Skin epidermis (tissue), 12 donors: Measurements from ENCODE around the gene ANKDD1A.

Experiments
- H3K27ac ChIP-seq, 21 experiments: fragments of 200-600 bp; sonication (generic) in 11 of 21; one replicate each; pipeline ENCODE4 v1.5.0; 2020; ENCODE audit warnings: mild to moderate bottlenecking in 3 of 21, inconsistent platforms in 2 of 21, moderate library complexity in 2 of 21
- H3K4me3 ChIP-seq, 7 experiments: fragments of 200-600 bp; sonication (generic) in 2 of 7; one replicate each; pipeline ENCODE4 v1.5.0; 2020; ENCODE audit warnings: inconsistent platforms in 2 of 7, mild to moderate bottlenecking in 2 of 7, moderate library complexity in 1 of 7

Gene ANKDD1A

GRCh38 chr15:64911311-64912186 lies at the start of gene ANKDD1A:
Gene ANKDD1A (plus strand): TSS chr15:64911902. CDS start chr15:64911931, 29 bp downstream.
- H3K27ac ChIP-seq = peak within 1 kb of the TSS in 3 of 21 experiments; percentile 1 to 62 (median 31)
- peak within 1 kb of the TSS; percentile 32 to 57 (median 41) for H3K4me3 ChIP-seq

DNA sequence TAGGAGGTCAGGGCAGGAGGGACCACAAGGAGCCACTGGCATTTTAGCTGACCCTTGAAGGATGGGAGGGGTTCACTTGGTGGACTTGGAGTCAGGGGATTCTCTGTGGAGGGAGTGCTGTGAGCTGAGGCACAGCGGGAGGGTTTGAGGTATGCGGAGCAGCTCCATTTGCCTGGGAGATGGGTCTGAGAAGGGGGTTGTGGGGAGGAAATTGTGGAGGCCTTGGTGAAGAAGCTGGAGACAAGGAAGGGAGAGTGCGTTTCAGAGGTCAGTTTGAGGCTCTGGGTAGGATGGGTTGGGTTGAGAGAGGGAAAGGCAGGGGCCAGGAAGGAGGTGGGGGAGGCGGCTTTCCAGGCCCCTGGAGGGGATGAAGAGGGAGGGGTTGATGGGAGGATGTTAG lies 49.7 kb upstream of the ANKDD1A start:
- H3K27ac ChIP-seq = peak overlapping the region in 2 of 21 experiments; percentile 22 to 27

DNA sequence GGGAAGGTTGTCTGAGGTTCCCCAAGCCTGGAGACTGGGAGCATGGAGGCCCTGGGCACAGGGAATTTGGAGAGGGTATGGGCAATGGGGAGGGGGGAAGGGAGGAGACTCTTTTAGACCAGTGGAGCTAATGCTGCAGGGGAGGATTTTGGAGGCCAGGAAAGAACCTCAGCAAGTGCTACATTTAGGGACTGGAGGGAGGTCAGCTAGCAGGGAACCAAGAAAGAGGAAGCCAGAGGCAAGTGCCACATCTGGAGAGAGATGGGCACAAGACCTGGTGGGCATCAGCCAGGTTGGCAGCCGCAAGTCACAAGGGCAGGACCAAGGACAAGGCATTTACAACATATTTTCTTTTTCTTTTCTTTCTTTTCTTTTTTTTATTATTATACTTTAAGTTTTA lies 49.3 kb upstream of the ANKDD1A start:
- H3K27ac ChIP-seq = no peak overlapping the region

More for the DNA sequence above, 49.7 kb upstream of the ANKDD1A start:
- H3K4me3 ChIP-seq = no peak overlapping the region

DNA sequence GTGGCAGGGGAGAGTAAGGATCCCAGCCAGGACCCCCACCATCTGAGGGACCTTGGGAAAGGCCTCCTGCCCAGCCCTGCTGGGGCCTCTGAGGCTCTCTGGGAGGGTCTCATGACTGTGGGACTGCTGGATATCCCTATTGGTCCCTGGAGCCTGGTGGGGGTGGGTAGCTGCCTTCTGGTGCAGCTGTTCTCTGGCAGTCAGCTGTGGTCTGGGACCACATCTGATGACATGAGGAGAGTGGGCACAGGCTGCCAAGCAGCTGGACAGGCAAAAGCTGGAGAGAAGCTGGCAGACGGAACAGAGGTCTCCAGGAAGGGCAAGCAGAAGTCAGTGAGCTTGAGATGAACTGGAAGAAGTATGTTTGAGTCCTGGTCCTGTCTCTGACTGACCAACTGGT lies 47.6 kb upstream of the ANKDD1A start:
- Histone ChIP-seq H3K27ac (peak overlapping the region in 1 of 21 experiments; percentile 29), H3K4me3 (no peak overlapping the region)

More for the DNA sequence above, 49.3 kb upstream of the ANKDD1A start:
- H3K4me3 ChIP-seq = no peak overlapping the region

DNA sequence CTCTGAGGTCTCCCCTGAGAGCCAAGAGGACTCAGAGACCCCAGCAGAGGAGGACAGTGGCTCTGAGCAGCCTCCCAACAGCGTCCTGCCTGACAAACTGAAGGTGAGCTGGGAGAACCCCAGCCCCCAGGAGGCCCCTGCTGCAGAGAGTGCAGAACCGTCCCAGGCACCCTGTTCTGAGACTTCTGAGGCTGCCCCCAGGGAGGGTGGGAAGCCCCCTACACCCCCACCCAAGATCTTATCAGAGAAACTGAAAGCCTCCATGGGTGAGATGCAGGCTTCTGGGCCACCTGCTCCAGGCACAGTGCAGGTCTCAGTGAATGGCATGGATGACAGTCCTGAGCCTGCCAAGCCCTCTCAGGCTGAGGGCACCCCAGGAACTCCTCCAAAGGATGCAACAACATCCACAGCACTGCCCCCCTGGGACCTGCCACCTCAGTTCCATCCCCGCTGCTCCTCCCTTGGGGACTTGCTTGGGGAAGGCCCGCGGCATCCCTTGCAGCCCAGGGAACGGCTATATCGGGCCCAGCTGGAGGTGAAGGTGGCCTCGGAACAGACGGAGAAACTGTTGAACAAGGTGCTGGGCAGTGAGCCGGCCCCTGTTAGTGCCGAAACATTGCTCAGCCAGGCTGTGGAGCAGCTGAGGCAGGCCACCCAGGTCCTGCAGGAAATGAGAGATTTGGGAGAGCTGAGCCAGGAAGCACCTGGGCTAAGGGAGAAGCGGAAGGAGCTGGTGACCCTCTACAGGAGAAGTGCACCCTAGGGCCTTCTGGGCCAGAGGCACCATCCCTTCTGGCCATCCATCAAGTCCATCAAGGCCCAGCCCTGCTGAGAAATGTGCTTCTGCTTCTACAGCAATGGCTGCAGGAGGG lies 46.3 kb upstream of the ANKDD1A start:
- Histone ChIP-seq H3K27ac (peak overlapping the region in 5 of 21 experiments; percentile 9 to 57 (median 43)), H3K4me3 (no peak overlapping the region)

GRCh38 chr15:64865998-64866520 lies 45.6 kb upstream of the ANKDD1A start:
- H3K27ac ChIP-seq = peak overlapping the region in 4 of 21 experiments; percentile 27 to 57 (median 45)
- no peak overlapping the region for H3K4me3 ChIP-seq

- H3K27ac ChIP-seq = peak overlapping the region in 1 of 21 experiments; percentile 35
- no peak overlapping the region for H3K4me3 ChIP-seq
These were observed 42.2 kb upstream of the ANKDD1A start for GRCh38 chr15:64869501-64869900.

GRCh38 chr15:64870353-64870752 lies 41.3 kb upstream of the ANKDD1A start:
- no peak overlapping the region for H3K4me3 ChIP-seq
- H3K27ac ChIP-seq = peak overlapping the region in 5 of 21 experiments; percentile 21 to 35 (median 31)

DNA sequence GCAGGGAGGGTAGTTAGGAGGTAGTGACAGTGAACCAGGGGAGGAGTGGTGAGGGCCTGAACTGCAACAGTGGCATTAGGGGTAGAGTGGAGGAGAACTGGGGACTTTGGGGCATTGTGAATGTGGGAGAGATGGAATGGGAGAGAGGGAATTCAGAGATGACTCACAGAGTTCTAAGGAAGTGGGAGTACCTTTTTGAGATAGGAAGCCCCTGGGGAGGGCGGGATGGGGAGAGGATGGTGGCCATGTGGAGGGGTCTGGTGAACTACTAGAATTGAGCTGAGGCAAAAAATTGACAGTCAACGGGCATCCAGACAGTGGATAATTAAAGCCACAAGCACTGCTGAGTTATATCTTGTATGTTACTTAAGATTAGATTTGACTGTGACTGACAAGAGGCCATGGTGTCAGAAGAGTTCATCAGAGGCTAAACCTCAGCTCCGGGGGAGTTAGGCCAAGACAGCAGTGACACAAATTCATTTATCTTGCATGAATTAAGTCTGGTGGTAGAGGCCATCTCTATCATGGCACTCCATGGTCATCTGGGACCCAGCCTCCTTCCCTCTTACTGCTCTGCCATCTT lies 36.0 kb upstream of the ANKDD1A start:
- H3K27ac ChIP-seq = peak overlapping the region in 2 of 21 experiments; percentile 17 to 42
- no peak overlapping the region for H3K4me3 ChIP-seq

DNA sequence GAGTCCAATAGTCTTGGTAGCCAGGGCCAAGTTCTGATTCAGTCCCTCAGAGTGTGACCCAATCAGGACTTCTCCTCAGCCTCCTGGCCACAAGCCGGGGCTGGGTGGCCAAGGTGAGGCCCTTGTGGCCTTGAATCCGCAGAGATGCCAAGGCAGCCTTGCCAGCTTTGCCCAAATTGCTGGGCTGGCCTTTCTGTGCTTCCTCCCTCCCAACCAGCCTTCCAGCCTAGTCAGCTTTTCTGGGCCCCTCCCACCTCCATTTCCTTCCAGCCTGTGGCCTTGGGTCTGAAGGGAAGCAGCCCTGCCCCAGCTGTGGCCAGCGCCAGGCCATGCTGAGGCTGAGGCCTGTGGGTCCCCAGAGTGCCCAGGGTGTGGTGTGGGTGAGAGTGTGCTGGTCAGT lies 34.3 kb upstream of the ANKDD1A start:
- Histone ChIP-seq H3K4me3 (no peak overlapping the region), H3K27ac (peak overlapping the region in 19 of 21 experiments; percentile 18 to 91 (median 44))

GRCh38 chr15:64878705-64879104 lies 33.0 kb upstream of the ANKDD1A start:
- Histone ChIP-seq H3K4me3 (no peak overlapping the region), H3K27ac (peak overlapping the region in 15 of 21 experiments; percentile 4 to 91 (median 65))

DNA sequence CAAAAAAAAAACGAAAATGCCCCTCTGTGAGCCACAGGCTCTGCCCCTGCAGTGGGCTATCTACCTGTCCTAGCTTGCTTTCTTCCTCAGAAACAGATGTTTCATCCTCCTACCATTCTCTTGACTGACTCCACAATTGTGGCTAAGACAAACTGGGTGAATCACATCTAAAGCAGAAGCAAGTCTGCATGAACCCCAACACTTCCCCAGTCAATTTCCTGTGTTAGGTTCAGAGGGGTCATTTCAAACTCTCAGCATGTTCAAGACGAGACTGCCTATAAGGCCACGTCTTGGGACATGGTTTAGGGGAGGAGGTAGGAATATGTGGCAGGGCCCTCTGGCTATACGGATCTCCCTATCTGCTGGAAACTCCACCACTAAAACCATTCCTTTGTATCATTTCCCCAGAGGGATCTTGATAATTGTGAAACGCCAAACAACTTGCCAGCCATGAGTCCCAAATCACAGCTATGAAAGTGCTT lies 28.6 kb upstream of the ANKDD1A start:
- H3K27ac ChIP-seq = peak overlapping the region in 19 of 21 experiments; percentile 34 to 90 (median 79)
- no peak overlapping the region for H3K4me3 ChIP-seq

GRCh38 chr15:64883997-64884511 lies 27.6 kb upstream of the ANKDD1A start:
- Histone ChIP-seq H3K4me3 (no peak overlapping the region), H3K27ac (peak overlapping the region in 19 of 21 experiments; percentile 34 to 90 (median 79))

DNA sequence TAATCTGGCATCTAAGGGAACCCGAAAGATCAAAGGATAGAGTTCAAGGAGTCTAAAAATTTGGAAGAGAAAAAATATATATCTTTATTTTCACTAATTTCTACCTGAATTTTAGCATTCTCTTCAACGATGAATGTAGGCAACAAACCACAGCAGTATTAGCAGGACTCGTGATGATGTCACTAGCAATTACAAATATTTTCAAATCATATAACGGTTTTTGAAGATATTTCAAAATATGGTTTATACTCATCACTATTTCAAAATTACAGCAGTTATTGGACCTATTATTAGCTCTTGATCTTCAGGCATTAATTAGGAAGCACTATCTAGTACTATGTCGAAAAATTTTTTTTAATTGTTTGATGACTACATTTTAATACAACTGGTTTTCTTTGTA lies 27.0 kb upstream of the ANKDD1A start:
- Histone ChIP-seq H3K27ac (peak overlapping the region in 12 of 21 experiments; percentile 62 to 90 (median 81)), H3K4me3 (no peak overlapping the region)

- no peak overlapping the region for H3K27ac ChIP-seq
- H3K4me3 ChIP-seq = no peak overlapping the region
These were observed 23.4 kb upstream of the ANKDD1A start for GRCh38 chr15:64888336-64888735.

GRCh38 chr15:64891561-64891960 lies 20.1 kb upstream of the ANKDD1A start:
- peak overlapping the region in 18 of 21 experiments; percentile 28 to 99 (median 90) for H3K27ac ChIP-seq
- H3K4me3 ChIP-seq = no peak overlapping the region

DNA sequence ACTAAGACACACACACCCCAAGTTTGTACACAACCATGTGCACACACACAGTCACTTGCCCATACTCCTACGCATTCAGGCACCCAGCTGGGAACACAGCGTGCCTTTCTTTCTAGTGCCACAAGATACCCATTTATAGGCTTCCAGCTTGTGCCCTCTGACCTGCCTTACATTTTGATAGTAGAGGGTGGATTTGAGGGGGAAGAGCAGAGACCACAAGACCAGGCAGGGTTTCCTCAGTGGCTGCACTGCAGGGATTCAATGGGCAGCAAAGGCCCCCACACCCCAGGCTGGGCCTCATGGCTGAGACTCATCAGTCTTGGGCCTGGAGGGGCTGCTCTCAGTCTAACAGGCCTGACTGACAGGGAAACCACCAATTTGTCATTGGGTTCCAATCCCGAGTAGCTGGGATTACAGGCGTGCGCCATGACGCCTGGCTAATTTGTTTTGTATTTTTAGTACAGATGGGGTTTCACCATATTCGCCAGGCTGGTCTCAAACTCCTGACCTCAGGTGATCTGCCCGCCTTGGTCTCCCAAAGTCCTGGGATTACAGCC lies 18.8 kb upstream of the ANKDD1A start:
- Histone ChIP-seq H3K4me3 (no peak overlapping the region), H3K27ac (peak overlapping the region in 20 of 21 experiments; percentile 73 to 99 (median 90))

- Histone ChIP-seq H3K27ac (peak overlapping the region; percentile 25 to 99 (median 90)), H3K4me3 (peak overlapping the region in 6 of 7 experiments; percentile 5 to 31 (median 21))
These were observed 18.0 kb upstream of the ANKDD1A start for GRCh38 chr15:64893481-64894394.
